SK-N-SH treated with all-trans-retinoic acid at 6 μM for 48 hours (cell line): ENCODE results near the gene ENTPD2.

Experiments
- ATAC-seq: fragments of 200-7000 bp; cut with Tn5 transposase; 3 replicates; pipeline ENCODE4 v1.9.1; 2020; ENCODE audit warnings: mild to moderate bottlenecking, moderate library complexity
- BACH2 ChIP-seq: fragments of 250-450 bp; sonication (Bioruptor Pico); IDR thresholded peaks from 2 replicates; pipeline ENCODE4 v1.9.0; 2021; ENCODE audit warnings: mild to moderate bottlenecking, borderline replicate concordance
- CREB5 ChIP-seq: fragments of 250-450 bp; sonication (Bioruptor Pico); IDR thresholded peaks from 2 replicates; pipeline ENCODE4 v1.5.1; 2020; ENCODE audit warnings: low read depth, mild to moderate bottlenecking, moderate library complexity
- CSRNP3 ChIP-seq: fragments of 250-450 bp; sonication (Bioruptor Pico); IDR thresholded peaks from 2 replicates; pipeline ENCODE4 v1.5.1; 2021; ENCODE audit warnings: mild to moderate bottlenecking, moderate library complexity
- ESRRG ChIP-seq: fragments of 250-450 bp; sonication (Bioruptor Pico); IDR thresholded peaks from 2 replicates; pipeline ENCODE4 v1.6.1; 2021; ENCODE audit warnings: mild to moderate bottlenecking
- GLIS3 ChIP-seq: fragments of 250-450 bp; sonication (Bioruptor Pico); IDR thresholded peaks from 2 replicates; pipeline ENCODE4 v1.5.0; 2020; ENCODE audit warnings: mild to moderate bottlenecking, moderate library complexity
- OSR1 ChIP-seq: fragments of 250-450 bp; sonication (Bioruptor Pico); IDR thresholded peaks from 2 replicates; pipeline ENCODE4 v1.8.0; 2022; ENCODE audit warnings: moderate library complexity, mild to moderate bottlenecking, inconsistent platforms
- PATZ1 ChIP-seq: fragments of 250-450 bp; sonication (Bioruptor Pico); IDR thresholded peaks from 2 replicates; pipeline ENCODE4 v1.8.0; 2020; ENCODE audit warnings: mild to moderate bottlenecking, moderate library complexity, borderline replicate concordance
- POU6F1 ChIP-seq: fragments of 250-450 bp; sonication (Bioruptor Pico); IDR thresholded peaks from 2 replicates; pipeline ENCODE4 v1.8.0; 2021; ENCODE audit warnings: low read depth, mild to moderate bottlenecking, moderate library complexity, borderline replicate concordance
- PPARA ChIP-seq: fragments of 250-450 bp; sonication (Bioruptor Pico); IDR thresholded peaks from 2 replicates; pipeline ENCODE4 v1.5.0; 2020; ENCODE audit warnings: mild to moderate bottlenecking, borderline replicate concordance
- TCF4 ChIP-seq: fragments of 250-450 bp; sonication (Bioruptor Pico); IDR thresholded peaks from 2 replicates; pipeline ENCODE4 v1.8.0; 2021; ENCODE audit warnings: mild to moderate bottlenecking, moderate library complexity, borderline replicate concordance
- TOX ChIP-seq: fragments of 250-450 bp; sonication (Bioruptor Pico); IDR thresholded peaks from 2 replicates; pipeline ENCODE4 v1.8.0; 2021; ENCODE audit warnings: mild to moderate bottlenecking, moderate library complexity, borderline replicate concordance
- TSHZ2 ChIP-seq: fragments of 250-450 bp; sonication (Bioruptor Pico); IDR thresholded peaks from 2 replicates; pipeline ENCODE4 v1.5.0; 2020; ENCODE audit warnings: mild to moderate bottlenecking, moderate library complexity
- ZC3H10 ChIP-seq: fragments of 250-450 bp; sonication (Bioruptor Pico); IDR thresholded peaks from 2 replicates; pipeline ENCODE4 v1.5.1; 2021; ENCODE audit warnings: mild to moderate bottlenecking, moderate library complexity
- ZFP3 ChIP-seq: fragments of 250-450 bp; sonication (Bioruptor Pico); IDR thresholded peaks from 2 replicates; pipeline ENCODE4 v1.5.0; 2020; ENCODE audit warnings: mild to moderate bottlenecking, moderate library complexity
- ZFP30 ChIP-seq: fragments of 450-650 bp; formaldehyde crosslinking; IDR thresholded peaks from 2 replicates; pipeline ENCODE4 v1.5.0; 2022; ENCODE audit warnings: mild to moderate bottlenecking, moderate library complexity
- ZNF565 ChIP-seq: fragments of 450-650 bp; formaldehyde crosslinking; conservative IDR thresholded peaks from 2 replicates; pipeline ENCODE4 v1.5.0; 2020; ENCODE audit warnings: low read depth, mild to moderate bottlenecking, moderate library complexity
- ZNF70 ChIP-seq: fragments of 450-650 bp; formaldehyde crosslinking; IDR thresholded peaks from 2 replicates; pipeline ENCODE4 v1.5.0; 2020; ENCODE audit warnings: mild to moderate bottlenecking, moderate library complexity
- ZNF8 ChIP-seq: fragments of 450-650 bp; formaldehyde crosslinking; IDR thresholded peaks from 2 replicates; pipeline ENCODE4 v1.5.0; 2020; ENCODE audit warnings: mild to moderate bottlenecking, moderate library complexity

The ENTPD2 gene

GRCh38 chr9:137021568-137021978 lies 32.3 kb downstream of the ENTPD2 start:
- TF ChIP-seq ZFP3 (CRISPR knock-in tag) (no peak), TOX (CRISPR knock-in tag) (no peak), POU6F1 (no peak), ZNF565 (CRISPR knock-in tag) (no peak), OSR1 (CRISPR knock-in tag) (no peak), BACH2 (CRISPR knock-in tag) (no peak)
- no peak for ATAC-seq

- TF ChIP-seq POU6F1 (no peak), ZC3H10 (CRISPR knock-in tag) (no peak), TCF4 (no peak), PATZ1 (CRISPR knock-in tag) (no peak), BACH2 (CRISPR knock-in tag) (no peak), ZNF565 (CRISPR knock-in tag) (no peak), ZNF70 (no peak), ESRRG (CRISPR knock-in tag) (no peak), TSHZ2 (CRISPR knock-in tag) (no peak), PPARA (CRISPR knock-in tag) (no peak), ZFP30 (CRISPR knock-in tag) (no peak), OSR1 (CRISPR knock-in tag) (no peak), ZFP3 (CRISPR knock-in tag) (no peak), TOX (CRISPR knock-in tag) (no peak), CSRNP3 (CRISPR knock-in tag) (no peak), CREB5 (CRISPR knock-in tag) (no peak), ZNF8 (CRISPR knock-in tag) (no peak), GLIS3 (CRISPR knock-in tag) (no peak)
- ATAC-seq: no peak
Observed at GRCh38 chr9:137020771-137021567, 32.9 kb downstream of the ENTPD2 start.
